Lower leg skin (tissue), 4 donors: Measurements from ENCODE around the gene RSPH9. TPM values are rescaled to one million over a fixed set of nuclear protein-coding genes. Genes with fewer than 3 reads are reported as not detected.
A peak's percentile ranks its signal among the peaks of the same experiment; 100 is the strongest.

ENCODE experiments used
- DNase-seq, 2 donors: peaks; one replicate each; pipeline ENCODE4 v3.0.0-alpha.2; 2019; ENCODE audit warnings: low spot score in 2 of 2
- H3K4me3 ChIP-seq: fragments of 200-600 bp; sonication (generic); 2 replicates; pipeline ENCODE4 v1.5.1; 2017; ENCODE audit warnings: mild to moderate bottlenecking, low read depth; ENCODE audit not compliant: poor library complexity, severe bottlenecking
- CTCF ChIP-seq, 3 donors: fragments of 450-650 bp; IDR thresholded peaks; one replicate each; pipeline ENCODE4 v1.5.1; 2016; ENCODE audit warnings: antibody characterized with exemption in 3 of 3, mild to moderate bottlenecking in 3 of 3, moderate library complexity in 2 of 3
- POLR2A ChIP-seq, 2 donors: fragments of 450-650 bp; IDR thresholded peaks; one replicate each; pipeline ENCODE4 v1.6.1; 2016 to 2017; ENCODE audit warnings: antibody characterized with exemption in 2 of 2, mild to moderate bottlenecking in 1 of 2, moderate library complexity in 1 of 2
- WGBS, 2 donors: methylation state at CpG; one replicate each; pipeline ENCODE4 v1.1.5; 2018; 5-methylcytosine and 5-hydroxymethylcytosine counted together
- intact Hi-C: fragments of 100-400 bp; cut with DNase I; formaldehyde crosslinking; loops from one replicate; pipeline ENCODE4 v1.15.0; 2023; ENCODE audit warnings: low total_unique reads
- total RNA-seq, 4 donors: library from RNA; depleted of rRNA; stranded (reverse); fragments of >200 nt; gene quantifications; one replicate each; pipeline ENCODE4 v1.1.0, GENCODE V29; 2016

Gene RSPH9
- total RNA-seq, 4 donors from 2014 or later = 0.17 to 0.42 TPM; not detected in 2

- no peak overlapping the region for H3K4me3 ChIP-seq
- intact Hi-C loops = no loop called here
- 57 to 63% methylated on average over 8 of the region's 8 CpGs for WGBS, 2 donors
- no peak for TF ChIP-seq CTCF (IDR thresholded peaks at IDR 0.05)
- no peak for TF ChIP-seq POLR2A (IDR thresholded peaks at IDR 0.05)
- DNase-seq = no peak
Observed at GRCh38 chr6:43682724-43683429, 38.0 kb downstream of the RSPH9 start.

GRCh38 chr6:43683708-43684455 lies 39.0 kb downstream of the RSPH9 start:
- no peak for TF ChIP-seq POLR2A (IDR thresholded peaks at IDR 0.05)
- no peak for TF ChIP-seq CTCF (IDR thresholded peaks at IDR 0.05)
- WGBS, 2 donors = 71 to 81% methylated on average over 1 of the region's 1 CpG
- no peak overlapping the region for H3K4me3 ChIP-seq
- no peak for DNase-seq
- intact Hi-C loops = no loop called here

- no peak for DNase-seq
- intact Hi-C loops = no loop called here
- TF ChIP-seq POLR2A (IDR thresholded peaks at IDR 0.05) = no peak
- TF ChIP-seq CTCF (IDR thresholded peaks at IDR 0.05) = no peak
- H3K4me3 ChIP-seq = peak overlapping the region; percentile 94
- 6 to 11% methylated on average over 10 of the region's 10 CpGs for whole genome bisulfite sequencing, 2 donors
Observed at GRCh38 chr6:43687079-43687436, 42.2 kb downstream of the RSPH9 start.

GRCh38 chr6:43687437-43688347 lies 42.9 kb downstream of the RSPH9 start, which contains the start of gene MRPS18A:
TSS of gene MRPS18A (minus strand) at chr6:43687791. CDS start at chr6:43687779, 12 bp downstream.
- no peak for TF ChIP-seq CTCF (IDR thresholded peaks at IDR 0.05)
- TF ChIP-seq POLR2A (IDR thresholded peaks at IDR 0.05) = no peak
- WGBS, 2 donors = 1 to 3% methylated on average over 41 to 43 of the region's 43 CpGs
- peak; percentile 73 to 96 for DNase-seq
- intact Hi-C loops = no loop called here
- H3K4me3 ChIP-seq = peak within 1 kb of the TSS; percentile 94

GRCh38 chr6:43689421-43689820 lies 44.6 kb downstream of the RSPH9 start:
- intact Hi-C loops = no loop called here
- 77 to 83% methylated on average over 2 of the region's 2 CpGs for WGBS, 2 donors
- DNase-seq = no peak
- H3K4me3 ChIP-seq = no peak overlapping the region
- TF ChIP-seq CTCF (IDR thresholded peaks at IDR 0.05) = no peak
- no peak for TF ChIP-seq POLR2A (IDR thresholded peaks at IDR 0.05)
